SK-N-SH treated with all-trans-retinoic acid at 6 μM for 48 hours (cell line): ENCODE data around the gene PLEKHG4B.

Source experiments
- ARNTL ChIP-seq: fragments of 450-650 bp; formaldehyde crosslinking; IDR thresholded peaks from 2 replicates; pipeline ENCODE4 v1.5.0; 2020; ENCODE audit warnings: low read depth, mild to moderate bottlenecking, moderate library complexity, borderline replicate concordance
- CREB5 ChIP-seq: fragments of 250-450 bp; sonication (Bioruptor Pico); IDR thresholded peaks from 2 replicates; pipeline ENCODE4 v1.5.1; 2020; ENCODE audit warnings: low read depth, mild to moderate bottlenecking, moderate library complexity
- ESRRG ChIP-seq: fragments of 250-450 bp; sonication (Bioruptor Pico); IDR thresholded peaks from 2 replicates; pipeline ENCODE4 v1.6.1; 2021; ENCODE audit warnings: mild to moderate bottlenecking
- POU6F1 ChIP-seq: fragments of 250-450 bp; sonication (Bioruptor Pico); IDR thresholded peaks from 2 replicates; pipeline ENCODE4 v1.8.0; 2021; ENCODE audit warnings: low read depth, mild to moderate bottlenecking, moderate library complexity, borderline replicate concordance
- TOX ChIP-seq: fragments of 250-450 bp; sonication (Bioruptor Pico); IDR thresholded peaks from 2 replicates; pipeline ENCODE4 v1.8.0; 2021; ENCODE audit warnings: mild to moderate bottlenecking, moderate library complexity, borderline replicate concordance
- ZFP3 ChIP-seq: fragments of 250-450 bp; sonication (Bioruptor Pico); IDR thresholded peaks from 2 replicates; pipeline ENCODE4 v1.5.0; 2020; ENCODE audit warnings: mild to moderate bottlenecking, moderate library complexity
- ZNF565 ChIP-seq: fragments of 450-650 bp; formaldehyde crosslinking; conservative IDR thresholded peaks from 2 replicates; pipeline ENCODE4 v1.5.0; 2020; ENCODE audit warnings: low read depth, mild to moderate bottlenecking, moderate library complexity
- ZNF8 ChIP-seq: fragments of 450-650 bp; formaldehyde crosslinking; IDR thresholded peaks from 2 replicates; pipeline ENCODE4 v1.5.0; 2020; ENCODE audit warnings: mild to moderate bottlenecking, moderate library complexity

- TF ChIP-seq TOX, result no peak
- TF ChIP-seq ARNTL, result no peak
- no peak for TF ChIP-seq ZNF8 (CRISPR knock-in tag)
- no peak for TF ChIP-seq POU6F1 (CRISPR knock-in tag)
- TF ChIP-seq CREB5, result no peak
- no peak for TF ChIP-seq ZFP3 (CRISPR knock-in tag)
- no peak for TF ChIP-seq ZNF565 (CRISPR knock-in tag)
- TF ChIP-seq ESRRG (CRISPR knock-in tag), result no peak
Measured at GRCh38 chr5:149745-150485, 57.9 kb downstream of the PLEKHG4B start.
